Ovary (tissue), 9 donors: ENCODE data around the gene BICDL1. TPM values are rescaled to one million over a fixed set of nuclear protein-coding genes. Genes with fewer than 3 reads are reported as not detected.

Experiments used
- DNase-seq, 5 donors: peaks; one replicate each; pipeline ENCODE4 v3.0.0-alpha.2; 2019 to 2020
- H3K27ac ChIP-seq, 2 donors: fragments of 200-600 bp; one replicate each; pipeline versions ENCODE4 v1.5.1 to v1.8.0; 2019 to 2022
- H3K27me3 ChIP-seq: fragments of 200-600 bp; one replicate; pipeline ENCODE4 v1.8.0; 2022
- H3K36me3 ChIP-seq: fragments of 200-600 bp; sonication (generic); one replicate; pipeline ENCODE4 v1.5.1; 2019
- H3K4me1 ChIP-seq: one replicate; pipeline ENCODE4 v1.8.1; 2013; ENCODE audit warnings: mild to moderate bottlenecking, moderate library complexity; ENCODE audit not compliant: insufficient read depth
- H3K4me3 ChIP-seq: fragments of 200-600 bp; sonication (generic); one replicate; pipeline ENCODE4 v1.5.1; 2017
- H3K9me3 ChIP-seq, 2 donors: fragments of 200-600 bp in 1 of 2; sonication (generic) in 1 of 2; one replicate each; pipeline versions ENCODE4 v1.5.1 to v1.8.1; 2013 to 2019; ENCODE audit warnings: mild to moderate bottlenecking in 1 of 2, moderate library complexity in 1 of 2
- EP300 ChIP-seq: sonication (generic); formaldehyde crosslinking; IDR thresholded peaks from one replicate; pipeline ENCODE4 v1.6.1; 2017; ENCODE audit warnings: antibody characterized with exemption
- POLR2A ChIP-seq: fragments of 450-650 bp; IDR thresholded peaks from one replicate; pipeline ENCODE4 v1.6.1; 2017; ENCODE audit warnings: antibody characterized with exemption, mild to moderate bottlenecking, moderate library complexity
- WGBS, 3 donors: extraction: QIAGEN DNeasy Blood & Tissue Kit in 1 of 3; methylation state at CpG; one replicate each; pipeline versions ENCODE4 v1.1.5 to v1.1.7; 2013 to 2017; 5-methylcytosine and 5-hydroxymethylcytosine counted together
- intact Hi-C, 4 donors: fragments of 100-400 bp; cut with DNase I; formaldehyde crosslinking; loops; one replicate each; pipeline versions ENCODE4 v1.11.0 to v1.15.1; 2022 to 2023
- polyA plus RNA-seq, 2 donors: library from polyadenylated mRNA; stranded (reverse); fragments of 200-250 nt in 1 of 2; fragments of 350-450 nt in 1 of 2; fragmentation: Illumina TruSeq in 1 of 2; extraction: RNeasy Lipid Tissue Mini Kit (QIAGEN cat#74804) in 1 of 2; gene quantifications; one replicate each; pipeline ENCODE4 v1.2.3, GENCODE V29; 2013 to 2014
- small RNA-seq: library from RNA; depleted of rRNA; stranded (forward); fragments of <200 nt; gene quantifications from one replicate; pipeline ENCODE3, GENCODE V24; 2016
- total RNA-seq, 7 donors: library from RNA; depleted of rRNA in 2 of 7; stranded (reverse); fragments of >200 nt in 2 of 7; fragmentation: NEBNext Ultra II Directional in 3 of 7; extraction: Animal tissue kit (Norgen Biotek cat#: 25700) in 3 of 7; gene quantifications; one replicate each; pipeline versions ENCODE4 v1.1.0 to v1.2.4, GENCODE V29; 2016 to 2023
- TF ChIP-seq, protein P1 (sequence below), 3 donors: fragments of 450-650 bp in 2 of 3; fragments of 200-600 bp in 1 of 3; IDR thresholded peaks; one replicate each; pipeline versions ENCODE4 v1.5.1 to v1.8.0; 2016 to 2022; ENCODE audit warnings: antibody characterized with exemption in 3 of 3, mild to moderate bottlenecking in 1 of 3
- donor health status: DM: no; HTN: no; CAD: no; lungs with moderate emphysema.
- donor health status: DM: no; HTN: no; CAD: no.
- donor health status: Bipolar disorder and iron deficiency.
- donor health status: DM: yes; HTN: yes; CAD: no.
- donor health status: DM: no; HTN: no; CAD: no.
- donor health status: DM: yes; HTN: yes; CAD: no.

Gene BICDL1
- total and polyA plus RNA-seq, 9 donors = 0.40 to 147 (median 1.7) TPM

DNA sequence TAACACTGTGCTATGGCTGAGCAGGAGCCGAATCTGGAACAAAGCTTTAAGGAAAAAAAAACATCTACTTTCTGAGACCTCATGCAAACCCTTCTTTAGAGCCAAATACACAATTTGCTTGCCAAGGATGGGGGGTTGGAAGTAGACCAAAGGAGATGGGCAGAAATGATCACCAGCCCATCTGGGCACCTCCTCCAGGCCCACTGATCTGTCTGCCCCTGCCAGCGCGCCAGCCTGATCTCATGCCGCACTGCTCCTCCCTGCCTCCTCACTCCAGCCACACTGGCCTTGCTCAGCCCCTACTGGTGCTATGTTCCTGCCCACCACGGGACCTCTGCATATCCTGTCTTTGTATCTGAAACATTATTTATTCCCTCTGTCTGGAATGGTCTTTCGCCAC is 152.3 kb downstream of the BICDL1 start:
- Histone ChIP-seq H3K4me1 (no peaks in the 10 kb centered on the region), H3K27ac (no peak overlapping the region), H3K9me3 (no peaks in the 10 kb centered on the region), H3K27me3 (no peaks in the 10 kb centered on the region), H3K4me3 (no peak overlapping the region), H3K36me3 (no peaks in the 10 kb centered on the region)
- DNase-seq = no peak
- WGBS, 3 donors = 76 to 88% (median 76%) methylated on average over 6 of the region's 6 CpGs
- intact Hi-C loops = no loop called here
- TF ChIP-seq POLR2A (no peak), EP300 (no peak)
- TF ChIP-seq, protein P1, sequence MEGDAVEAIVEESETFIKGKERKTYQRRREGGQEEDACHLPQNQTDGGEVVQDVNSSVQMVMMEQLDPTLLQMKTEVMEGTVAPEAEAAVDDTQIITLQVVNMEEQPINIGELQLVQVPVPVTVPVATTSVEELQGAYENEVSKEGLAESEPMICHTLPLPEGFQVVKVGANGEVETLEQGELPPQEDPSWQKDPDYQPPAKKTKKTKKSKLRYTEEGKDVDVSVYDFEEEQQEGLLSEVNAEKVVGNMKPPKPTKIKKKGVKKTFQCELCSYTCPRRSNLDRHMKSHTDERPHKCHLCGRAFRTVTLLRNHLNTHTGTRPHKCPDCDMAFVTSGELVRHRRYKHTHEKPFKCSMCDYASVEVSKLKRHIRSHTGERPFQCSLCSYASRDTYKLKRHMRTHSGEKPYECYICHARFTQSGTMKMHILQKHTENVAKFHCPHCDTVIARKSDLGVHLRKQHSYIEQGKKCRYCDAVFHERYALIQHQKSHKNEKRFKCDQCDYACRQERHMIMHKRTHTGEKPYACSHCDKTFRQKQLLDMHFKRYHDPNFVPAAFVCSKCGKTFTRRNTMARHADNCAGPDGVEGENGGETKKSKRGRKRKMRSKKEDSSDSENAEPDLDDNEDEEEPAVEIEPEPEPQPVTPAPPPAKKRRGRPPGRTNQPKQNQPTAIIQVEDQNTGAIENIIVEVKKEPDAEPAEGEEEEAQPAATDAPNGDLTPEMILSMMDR (IDR thresholded peaks at IDR 0.05) = no peak

DNA sequence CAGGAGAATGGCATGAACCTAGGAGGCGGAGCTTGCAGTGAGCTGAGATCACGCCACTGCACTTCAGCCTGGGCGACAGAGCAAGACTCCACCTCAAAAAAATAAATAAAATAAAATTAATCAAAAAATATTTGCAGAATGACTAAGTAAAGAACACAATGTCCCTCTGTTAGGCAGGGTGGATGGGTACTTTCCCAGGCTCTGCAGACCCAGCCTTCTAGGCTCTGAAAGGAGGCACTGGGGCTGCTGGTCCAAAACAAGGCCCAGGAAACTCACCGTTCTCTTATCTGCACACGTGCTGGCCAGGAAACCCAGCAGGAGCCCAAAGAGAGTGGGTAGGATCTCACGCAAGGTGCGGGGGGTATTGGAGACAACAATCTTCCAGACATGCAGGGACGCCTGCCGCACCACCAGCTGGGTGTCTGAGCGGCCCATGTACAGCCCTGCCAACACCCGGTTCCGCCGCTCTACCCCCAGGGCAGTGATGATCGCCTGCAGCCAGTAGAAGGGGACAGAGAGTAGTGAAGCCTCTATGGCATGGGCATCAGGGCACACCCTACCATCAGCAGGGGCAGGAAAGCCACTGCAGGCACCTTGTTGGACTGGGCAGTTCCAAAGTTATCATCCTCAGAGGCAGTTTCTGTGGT is 153.3 kb downstream of the BICDL1 start:
- H3K36me3 ChIP-seq = no peaks in the 10 kb centered on the region
- H3K4me3 ChIP-seq = no peak overlapping the region
- TF ChIP-seq, protein P1 (IDR thresholded peaks at IDR 0.05) = no peak
- TF ChIP-seq EP300 = no peak
- TF ChIP-seq POLR2A = no peak
- intact Hi-C loops = no loop called here
- no peak overlapping the region for H3K27ac ChIP-seq
- no peaks in the 10 kb centered on the region for H3K27me3 ChIP-seq
- 90 to 93% (median 92%) methylated on average over 14 of the region's 14 CpGs for WGBS, 3 donors
- H3K9me3 ChIP-seq = no peaks in the 10 kb centered on the region
- H3K4me1 ChIP-seq = no peaks in the 10 kb centered on the region
- DNase-seq = no peak

Small RNAs within 50 kb of the gene (small RNA-seq; reads per million reads assigned to genes)
- gene AC004812.1 = not detected

Other genes with a start within 250 kb of the BICDL1 start
- gene CIT, start 111.9 kb upstream of the BICDL1 start, total RNA-seq = 1 to 10 TPM in 6 of 7 donors, under 1 TPM in 1; 0.69 to 3.6 (median 1.7) TPM
- 1 to 10 TPM in 1 of 2 donors, under 1 TPM in 1; 0.39 to 1.9 TPM for gene CIT, start 111.9 kb upstream of the BICDL1 start, polyA plus RNA-seq
- gene RAB35, start 127.5 kb downstream of the BICDL1 start, total RNA-seq = 10 to 100 TPM; 14.1 to 48.5 (median 39.3) TPM
- gene RAB35, start 127.5 kb downstream of the BICDL1 start, polyA plus RNA-seq = 10 to 100 TPM; 33.0 to 40.0 TPM
- 10 to 100 TPM; 34.6 to 86.2 (median 69.8) TPM for gene GCN1, start 205.5 kb downstream of the BICDL1 start, total RNA-seq
- 10 to 100 TPM; 22.6 to 25.6 TPM for gene GCN1, start 205.5 kb downstream of the BICDL1 start, polyA plus RNA-seq
- gene RPLP0, start 211.9 kb downstream of the BICDL1 start, total RNA-seq = 1,000 to 10,000 TPM; 2,634 to 4,152 (median 2,941) TPM
- gene RPLP0, start 211.9 kb downstream of the BICDL1 start, polyA plus RNA-seq = 1,000 to 10,000 TPM; 2,860 to 5,035 TPM